OCI-LY7 (cell line): Measurements from ENCODE around the gene FKTN.

ENCODE experiments used
- EZH2phosphoT487 ChIP-seq: fragments of 200-600 bp; sonication (generic); IDR thresholded peaks from 2 replicates; pipeline ENCODE4 v1.6.1; 2018; ENCODE audit warnings: low read depth, borderline replicate concordance, mild to moderate bottlenecking, mixed run types, antibody characterized with exemption, low read length, moderate library complexity, mixed read lengths
- TF ChIP-seq, protein P1 (sequence below): fragments of 200-600 bp; sonication (generic); conservative IDR thresholded peaks from 2 replicates; pipeline ENCODE4 v1.5.1; 2014; ENCODE audit warnings: mild to moderate bottlenecking, antibody characterized with exemption, low read length, moderate library complexity, mixed read lengths

DNA sequence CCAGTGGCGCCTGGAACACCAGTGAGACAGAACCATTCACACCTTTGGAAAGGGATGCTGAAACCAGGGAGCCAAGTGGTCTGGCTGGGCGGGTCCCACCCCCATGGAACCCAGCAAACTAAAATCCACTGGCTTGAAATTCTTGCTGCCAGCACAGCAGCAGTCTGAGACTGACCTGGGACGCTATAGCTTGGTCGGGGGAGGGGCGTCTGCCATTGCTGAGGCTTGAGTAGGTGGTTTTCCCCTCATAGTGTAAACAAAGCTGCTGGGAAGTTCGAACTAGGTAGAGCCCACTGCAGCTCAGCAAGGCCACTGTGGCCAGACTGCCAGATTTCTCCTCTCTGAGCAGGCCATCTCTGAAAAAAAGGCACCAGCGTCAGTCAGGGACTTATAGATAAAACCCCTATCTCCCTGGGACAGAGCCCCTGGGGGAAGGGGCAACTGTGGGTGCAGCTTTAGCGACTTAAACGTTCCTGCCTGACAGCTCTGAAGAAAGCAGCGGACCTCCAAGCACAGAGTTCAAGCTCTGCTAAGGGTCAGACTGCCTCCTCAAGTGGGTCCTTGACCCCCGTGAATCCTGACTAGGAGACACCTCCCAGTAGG is 42.0 kb upstream of the FKTN start:
- TF ChIP-seq, protein P1, sequence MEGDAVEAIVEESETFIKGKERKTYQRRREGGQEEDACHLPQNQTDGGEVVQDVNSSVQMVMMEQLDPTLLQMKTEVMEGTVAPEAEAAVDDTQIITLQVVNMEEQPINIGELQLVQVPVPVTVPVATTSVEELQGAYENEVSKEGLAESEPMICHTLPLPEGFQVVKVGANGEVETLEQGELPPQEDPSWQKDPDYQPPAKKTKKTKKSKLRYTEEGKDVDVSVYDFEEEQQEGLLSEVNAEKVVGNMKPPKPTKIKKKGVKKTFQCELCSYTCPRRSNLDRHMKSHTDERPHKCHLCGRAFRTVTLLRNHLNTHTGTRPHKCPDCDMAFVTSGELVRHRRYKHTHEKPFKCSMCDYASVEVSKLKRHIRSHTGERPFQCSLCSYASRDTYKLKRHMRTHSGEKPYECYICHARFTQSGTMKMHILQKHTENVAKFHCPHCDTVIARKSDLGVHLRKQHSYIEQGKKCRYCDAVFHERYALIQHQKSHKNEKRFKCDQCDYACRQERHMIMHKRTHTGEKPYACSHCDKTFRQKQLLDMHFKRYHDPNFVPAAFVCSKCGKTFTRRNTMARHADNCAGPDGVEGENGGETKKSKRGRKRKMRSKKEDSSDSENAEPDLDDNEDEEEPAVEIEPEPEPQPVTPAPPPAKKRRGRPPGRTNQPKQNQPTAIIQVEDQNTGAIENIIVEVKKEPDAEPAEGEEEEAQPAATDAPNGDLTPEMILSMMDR: no peak
- TF ChIP-seq EZH2phosphoT487: no peak
